WTC11 (cell line): Measurements from ENCODE around the gene TOMM6. TPM values are rescaled to one million over a fixed set of nuclear protein-coding genes. Genes with fewer than 3 reads are reported as not detected.
A peak's percentile ranks its signal among the peaks of the same experiment; 100 is the strongest.

Experiments used
- ATAC-seq: fragments of 200-7000 bp; cut with Tn5 transposase; 2 replicates; pipeline ENCODE4 v1.10.0; 2021; ENCODE audit warnings: mild to moderate bottlenecking, moderate library complexity
- CTCF ChIA-PET: fragments of 300-600 bp; sonication (Branson Sonifier 250); formaldehyde crosslinking; loops from one replicate; lab custom pipeline; 2021; ENCODE audit warnings: antibody characterized with exemption; lab: Charles Lee
- POLR2A ChIA-PET: fragments of 350-600 bp; sonication (Branson Sonifier 250); formaldehyde crosslinking; loops from one replicate; lab custom pipeline; 2021; ENCODE audit warnings: antibody characterized with exemption; lab: Charles Lee
- DNase-seq: peaks from one replicate; pipeline ENCODE4 v3.0.0; 2021; ENCODE audit warnings: low spot score
- H3K27ac Mint-ChIP-seq: 2 replicates; pipeline ENCODE4 v1.8.0; 2021; ENCODE audit warnings: mixed read lengths
- H3K27me3 Mint-ChIP-seq: 2 replicates; pipeline ENCODE4 v1.8.0; 2021; ENCODE audit warnings: low read depth, mild to moderate bottlenecking, moderate library complexity, mixed read lengths
- H3K36me3 Mint-ChIP-seq: 2 replicates; pipeline ENCODE4 v1.8.0; 2021; ENCODE audit warnings: mixed read lengths
- H3K4me1 Mint-ChIP-seq: 2 replicates; pipeline ENCODE4 v1.8.0; 2022; ENCODE audit warnings: mixed read lengths
- H3K4me3 Mint-ChIP-seq: 2 replicates; pipeline ENCODE4 v1.8.0; 2021; ENCODE audit warnings: mild to moderate bottlenecking, moderate library complexity, mixed read lengths
- H3K9me3 Mint-ChIP-seq: 2 replicates; pipeline ENCODE4 v1.8.0; 2021; ENCODE audit warnings: mixed read lengths
- ATF1 ChIP-seq: sonication (generic); formaldehyde crosslinking; IDR thresholded peaks from 2 replicates; pipeline ENCODE4 v1.8.1; 2023; ENCODE audit warnings: mild to moderate bottlenecking, moderate library complexity, missing genetic modification reagents
- CBFB ChIP-seq: sonication (generic); formaldehyde crosslinking; IDR thresholded peaks from 2 replicates; pipeline ENCODE4 v1.8.1; 2022; ENCODE audit warnings: mild to moderate bottlenecking, low read depth, missing genetic modification reagents
- CREM ChIP-seq: sonication (generic); formaldehyde crosslinking; IDR thresholded peaks from 2 replicates; pipeline ENCODE4 v1.8.1; 2022; ENCODE audit warnings: mild to moderate bottlenecking, missing genetic modification reagents, moderate library complexity
- EMX1 ChIP-seq: fragments of 250-450 bp; sonication (Bioruptor Pico); IDR thresholded peaks from 2 replicates; pipeline ENCODE4 v1.8.0; 2021; ENCODE audit warnings: mild to moderate bottlenecking
- ETV6 ChIP-seq: sonication (generic); formaldehyde crosslinking; IDR thresholded peaks from 2 replicates; pipeline ENCODE4 v1.8.1; 2022; ENCODE audit warnings: mild to moderate bottlenecking, missing genetic modification reagents
- FOXJ3 ChIP-seq: sonication (generic); formaldehyde crosslinking; IDR thresholded peaks from 2 replicates; pipeline ENCODE4 v1.9.0; 2021; ENCODE audit warnings: missing genetic modification reagents, mild to moderate bottlenecking, borderline replicate concordance
- FOXK1 ChIP-seq: sonication (generic); formaldehyde crosslinking; IDR thresholded peaks from 2 replicates; pipeline ENCODE4 v1.8.0; 2022; ENCODE audit warnings: mild to moderate bottlenecking, moderate library complexity, missing genetic modification reagents
- FOXP1 ChIP-seq: sonication (generic); formaldehyde crosslinking; IDR thresholded peaks from 2 replicates; pipeline ENCODE4 v1.8.0; 2022; ENCODE audit warnings: missing genetic modification reagents, mild to moderate bottlenecking, moderate library complexity, borderline replicate concordance
- GABPB1 ChIP-seq: sonication (generic); formaldehyde crosslinking; IDR thresholded peaks from 2 replicates; pipeline ENCODE4 v1.8.1; 2023; ENCODE audit warnings: mild to moderate bottlenecking, missing genetic modification reagents
- HMGA2 ChIP-seq: fragments of 250-450 bp; sonication (Bioruptor Pico); IDR thresholded peaks from 2 replicates; pipeline ENCODE4 v1.4.0; 2021; ENCODE audit warnings: mild to moderate bottlenecking, moderate library complexity
- MXD4 ChIP-seq: fragments of 250-450 bp; sonication (Bioruptor Pico); IDR thresholded peaks from 2 replicates; pipeline ENCODE4 v1.8.0; 2021; ENCODE audit warnings: mild to moderate bottlenecking, moderate library complexity, borderline replicate concordance
- NR2C2 ChIP-seq: sonication (generic); formaldehyde crosslinking; IDR thresholded peaks from 2 replicates; pipeline ENCODE4 v1.8.0; 2022; ENCODE audit warnings: mild to moderate bottlenecking, missing genetic modification reagents
- SP1 ChIP-seq: sonication (generic); formaldehyde crosslinking; conservative IDR thresholded peaks from 2 replicates; pipeline ENCODE4 v1.8.1; 2022; ENCODE audit warnings: missing genetic modification reagents
- ZNF671 ChIP-seq: fragments of 250-450 bp; sonication (Bioruptor Pico); IDR thresholded peaks from 2 replicates; pipeline ENCODE4 v1.8.0; 2021; ENCODE audit warnings: mild to moderate bottlenecking
- total RNA-seq: library from RNA; stranded (reverse); gene quantifications from 3 replicates; pipeline ENCODE4 v1.2.3, GENCODE V29; 2021
- TF ChIP-seq, protein P1 (sequence below): sonication (generic); formaldehyde crosslinking; IDR thresholded peaks from 2 replicates; pipeline ENCODE4 v1.8.0; 2022; ENCODE audit warnings: mild to moderate bottlenecking, missing genetic modification reagents
- TF ChIP-seq, protein P2 (sequence below): sonication (generic); formaldehyde crosslinking; IDR thresholded peaks from 2 replicates; pipeline ENCODE4 v1.8.1; 2023; ENCODE audit warnings: mild to moderate bottlenecking, moderate library complexity, missing genetic modification reagents
- TF ChIP-seq, protein P3 (sequence below): sonication (generic); formaldehyde crosslinking; IDR thresholded peaks from 2 replicates; pipeline ENCODE4 v1.8.0; 2023; ENCODE audit warnings: mild to moderate bottlenecking, missing genetic modification reagents
- TF ChIP-seq, protein P4 (sequence below): sonication (generic); formaldehyde crosslinking; IDR thresholded peaks from 2 replicates; pipeline ENCODE4 v1.8.1; 2023; ENCODE audit warnings: mild to moderate bottlenecking, missing genetic modification reagents, moderate library complexity
- TF ChIP-seq, protein P5 (sequence below): sonication (generic); formaldehyde crosslinking; IDR thresholded peaks from 2 replicates; pipeline ENCODE4 v1.8.0; 2023; ENCODE audit warnings: missing genetic modification reagents, mild to moderate bottlenecking, borderline replicate concordance
- TF ChIP-seq, protein P6 (sequence below): sonication (generic); formaldehyde crosslinking; IDR thresholded peaks from 2 replicates; pipeline ENCODE4 v1.8.1; 2022; ENCODE audit warnings: mild to moderate bottlenecking, moderate library complexity, missing genetic modification reagents
- TF ChIP-seq, protein P7 (sequence below): fragments of 200-600 bp; IDR thresholded peaks from 2 replicates; pipeline ENCODE4 v1.8.0; 2022; ENCODE audit warnings: antibody characterized with exemption

Gene TOMM6
- total RNA-seq, 1 experiment from 2014 or later: 233 TPM

DNA sequence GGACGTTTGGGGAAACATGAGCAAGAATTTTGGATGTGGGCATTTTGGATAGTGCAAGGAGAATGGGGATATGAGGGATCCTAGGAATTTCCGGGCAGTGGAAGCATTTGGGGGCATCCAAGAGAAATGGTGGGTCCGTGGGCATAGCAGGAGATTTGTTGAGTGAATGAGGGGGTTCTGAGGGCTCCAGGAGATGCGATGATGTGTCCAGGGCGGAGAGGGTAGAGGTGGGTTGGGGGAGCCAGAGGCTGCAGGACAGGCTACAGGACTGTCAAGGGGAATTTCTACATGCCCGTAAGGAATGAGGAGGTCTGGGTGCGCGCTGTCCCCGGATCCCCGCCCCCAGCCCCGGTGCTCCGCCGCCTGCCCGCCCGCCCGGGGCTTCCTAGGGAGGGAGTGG is 8.2 kb upstream of the TOMM6 start (continued):
- TF ChIP-seq, protein P1, sequence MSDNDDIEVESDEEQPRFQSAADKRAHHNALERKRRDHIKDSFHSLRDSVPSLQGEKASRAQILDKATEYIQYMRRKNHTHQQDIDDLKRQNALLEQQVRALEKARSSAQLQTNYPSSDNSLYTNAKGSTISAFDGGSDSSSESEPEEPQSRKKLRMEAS (CRISPR knock-in tag): no peak
- no peak for TF ChIP-seq ATF1 (CRISPR knock-in tag)
- TF ChIP-seq MXD4 (CRISPR knock-in tag): no peak
- no peak for TF ChIP-seq ZNF671 (CRISPR knock-in tag)

DNA sequence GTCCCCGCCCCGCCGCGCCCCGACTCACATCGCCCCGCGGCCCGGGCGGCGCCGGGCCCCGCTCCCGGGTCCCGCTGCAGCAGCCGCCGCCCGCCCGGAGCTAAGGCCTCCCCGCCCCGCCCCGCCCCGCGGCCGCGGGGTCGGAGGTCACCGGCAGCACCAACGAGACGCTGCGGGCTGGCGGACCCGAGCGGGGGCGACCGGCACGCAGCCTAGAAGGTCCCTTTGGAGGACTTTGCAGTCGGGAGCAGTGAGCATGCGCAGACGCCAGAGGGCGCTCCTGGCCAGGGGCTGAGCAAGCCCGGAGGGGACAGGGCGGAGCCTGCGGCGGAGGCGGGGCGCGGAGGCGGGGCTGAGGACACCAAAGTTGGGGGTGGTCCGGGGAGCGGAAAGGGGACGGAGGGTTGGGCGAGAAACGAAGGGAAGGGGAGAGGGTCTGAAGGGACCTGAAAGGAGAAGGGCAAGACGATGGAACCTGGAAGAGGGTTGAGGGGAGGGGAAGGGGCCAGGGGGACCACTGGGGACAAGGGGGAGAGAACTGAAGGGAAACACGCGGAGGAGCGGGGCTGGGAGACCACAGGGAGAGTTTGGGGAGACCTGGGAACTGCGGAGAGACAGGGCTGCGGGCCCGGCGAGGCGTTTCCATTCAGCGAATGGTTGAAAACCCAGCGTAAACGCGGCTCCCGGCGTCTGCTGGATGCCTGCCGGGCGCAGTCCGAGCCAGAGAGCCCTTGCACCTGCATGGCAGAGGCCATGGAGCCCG is 7.5 kb upstream of the TOMM6 start, which contains the start of gene FRS3:
Gene FRS3, minus strand, starts transcription at position 113 of the 763 bp plus-strand sequence. CDS start 2,913 bp downstream, outside the sequence.
- DNase-seq (peak; percentile 100), ATAC-seq (peak; percentile 89)
- Mint-ChIP-seq H3K27ac (peak within 1 kb of the TSS; percentile 70; the same call in 1 of the 2 replicates), H3K27me3 (peaks cover 42% of the 10 kb centered on the region), H3K36me3 (no peaks in the 10 kb centered on the region; the same call in 1 of the 2 replicates), H3K4me1 (peaks cover 25% of the 10 kb centered on the region), H3K4me3 (peak within 1 kb of the TSS; percentile 95), H3K9me3 (no peaks in the 10 kb centered on the region)
- ChIA-PET CTCF (interaction anchor here (0.6 to 1.0 kb wide), 21 partner anchors 9 to 368 kb away, joined by 3 to 9 read pairs (median 4); partner anchors contain the start of genes BYSL, MED20 and TAF8), POLR2A (no interaction called here)
- 0 out of 2 replicates have a peak, but pooled peaks have one; percentile 59 for TF ChIP-seq CREM (CRISPR knock-in tag)
- TF ChIP-seq FOXJ3 (CRISPR knock-in tag): no peak
- no peak; the same call in 1 of the 2 replicates for TF ChIP-seq FOXP1 (CRISPR knock-in tag)
- TF ChIP-seq, protein P2, sequence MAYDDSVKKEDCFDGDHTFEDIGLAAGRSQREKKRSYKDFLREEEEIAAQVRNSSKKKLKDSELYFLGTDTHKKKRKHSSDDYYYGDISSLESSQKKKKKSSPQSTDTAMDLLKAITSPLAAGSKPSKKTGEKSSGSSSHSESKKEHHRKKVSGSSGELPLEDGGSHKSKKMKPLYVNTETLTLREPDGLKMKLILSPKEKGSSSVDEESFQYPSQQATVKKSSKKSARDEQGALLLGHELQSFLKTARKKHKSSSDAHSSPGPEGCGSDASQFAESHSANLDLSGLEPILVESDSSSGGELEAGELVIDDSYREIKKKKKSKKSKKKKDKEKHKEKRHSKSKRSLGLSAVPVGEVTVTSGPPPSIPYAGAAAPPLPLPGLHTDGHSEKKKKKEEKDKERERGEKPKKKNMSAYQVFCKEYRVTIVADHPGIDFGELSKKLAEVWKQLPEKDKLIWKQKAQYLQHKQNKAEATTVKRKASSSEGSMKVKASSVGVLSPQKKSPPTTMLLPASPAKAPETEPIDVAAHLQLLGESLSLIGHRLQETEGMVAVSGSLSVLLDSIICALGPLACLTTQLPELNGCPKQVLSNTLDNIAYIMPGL (CRISPR knock-in tag): peak; percentile 95
- TF ChIP-seq EMX1 (CRISPR knock-in tag): no peak
- TF ChIP-seq FOXK1 (CRISPR knock-in tag): peak; percentile 75; the same call in 1 of the 2 replicates
- TF ChIP-seq, protein P1 (CRISPR knock-in tag): peak; percentile 68; the same call in 1 of the 2 replicates
- peak; percentile 97 for TF ChIP-seq SP1 (CRISPR knock-in tag)
- TF ChIP-seq ETV6: peak; percentile 51; the same call in 1 of the 2 replicates
- TF ChIP-seq, protein P3, sequence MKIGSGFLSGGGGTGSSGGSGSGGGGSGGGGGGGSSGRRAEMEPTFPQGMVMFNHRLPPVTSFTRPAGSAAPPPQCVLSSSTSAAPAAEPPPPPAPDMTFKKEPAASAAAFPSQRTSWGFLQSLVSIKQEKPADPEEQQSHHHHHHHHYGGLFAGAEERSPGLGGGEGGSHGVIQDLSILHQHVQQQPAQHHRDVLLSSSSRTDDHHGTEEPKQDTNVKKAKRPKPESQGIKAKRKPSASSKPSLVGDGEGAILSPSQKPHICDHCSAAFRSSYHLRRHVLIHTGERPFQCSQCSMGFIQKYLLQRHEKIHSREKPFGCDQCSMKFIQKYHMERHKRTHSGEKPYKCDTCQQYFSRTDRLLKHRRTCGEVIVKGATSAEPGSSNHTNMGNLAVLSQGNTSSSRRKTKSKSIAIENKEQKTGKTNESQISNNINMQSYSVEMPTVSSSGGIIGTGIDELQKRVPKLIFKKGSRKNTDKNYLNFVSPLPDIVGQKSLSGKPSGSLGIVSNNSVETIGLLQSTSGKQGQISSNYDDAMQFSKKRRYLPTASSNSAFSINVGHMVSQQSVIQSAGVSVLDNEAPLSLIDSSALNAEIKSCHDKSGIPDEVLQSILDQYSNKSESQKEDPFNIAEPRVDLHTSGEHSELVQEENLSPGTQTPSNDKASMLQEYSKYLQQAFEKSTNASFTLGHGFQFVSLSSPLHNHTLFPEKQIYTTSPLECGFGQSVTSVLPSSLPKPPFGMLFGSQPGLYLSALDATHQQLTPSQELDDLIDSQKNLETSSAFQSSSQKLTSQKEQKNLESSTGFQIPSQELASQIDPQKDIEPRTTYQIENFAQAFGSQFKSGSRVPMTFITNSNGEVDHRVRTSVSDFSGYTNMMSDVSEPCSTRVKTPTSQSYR (CRISPR knock-in tag): 0 out of 2 replicates have a peak, but pooled peaks have one; percentile 54
- TF ChIP-seq CBFB (CRISPR knock-in tag): peak; percentile 74; the same call in 1 of the 2 replicates
- peak; percentile 94 for TF ChIP-seq NR2C2
- no peak for TF ChIP-seq HMGA2 (CRISPR knock-in tag)
- TF ChIP-seq, protein P4, sequence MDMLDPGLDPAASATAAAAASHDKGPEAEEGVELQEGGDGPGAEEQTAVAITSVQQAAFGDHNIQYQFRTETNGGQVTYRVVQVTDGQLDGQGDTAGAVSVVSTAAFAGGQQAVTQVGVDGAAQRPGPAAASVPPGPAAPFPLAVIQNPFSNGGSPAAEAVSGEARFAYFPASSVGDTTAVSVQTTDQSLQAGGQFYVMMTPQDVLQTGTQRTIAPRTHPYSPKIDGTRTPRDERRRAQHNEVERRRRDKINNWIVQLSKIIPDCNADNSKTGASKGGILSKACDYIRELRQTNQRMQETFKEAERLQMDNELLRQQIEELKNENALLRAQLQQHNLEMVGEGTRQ (CRISPR knock-in tag): peak; percentile 42
- TF ChIP-seq, protein P5, sequence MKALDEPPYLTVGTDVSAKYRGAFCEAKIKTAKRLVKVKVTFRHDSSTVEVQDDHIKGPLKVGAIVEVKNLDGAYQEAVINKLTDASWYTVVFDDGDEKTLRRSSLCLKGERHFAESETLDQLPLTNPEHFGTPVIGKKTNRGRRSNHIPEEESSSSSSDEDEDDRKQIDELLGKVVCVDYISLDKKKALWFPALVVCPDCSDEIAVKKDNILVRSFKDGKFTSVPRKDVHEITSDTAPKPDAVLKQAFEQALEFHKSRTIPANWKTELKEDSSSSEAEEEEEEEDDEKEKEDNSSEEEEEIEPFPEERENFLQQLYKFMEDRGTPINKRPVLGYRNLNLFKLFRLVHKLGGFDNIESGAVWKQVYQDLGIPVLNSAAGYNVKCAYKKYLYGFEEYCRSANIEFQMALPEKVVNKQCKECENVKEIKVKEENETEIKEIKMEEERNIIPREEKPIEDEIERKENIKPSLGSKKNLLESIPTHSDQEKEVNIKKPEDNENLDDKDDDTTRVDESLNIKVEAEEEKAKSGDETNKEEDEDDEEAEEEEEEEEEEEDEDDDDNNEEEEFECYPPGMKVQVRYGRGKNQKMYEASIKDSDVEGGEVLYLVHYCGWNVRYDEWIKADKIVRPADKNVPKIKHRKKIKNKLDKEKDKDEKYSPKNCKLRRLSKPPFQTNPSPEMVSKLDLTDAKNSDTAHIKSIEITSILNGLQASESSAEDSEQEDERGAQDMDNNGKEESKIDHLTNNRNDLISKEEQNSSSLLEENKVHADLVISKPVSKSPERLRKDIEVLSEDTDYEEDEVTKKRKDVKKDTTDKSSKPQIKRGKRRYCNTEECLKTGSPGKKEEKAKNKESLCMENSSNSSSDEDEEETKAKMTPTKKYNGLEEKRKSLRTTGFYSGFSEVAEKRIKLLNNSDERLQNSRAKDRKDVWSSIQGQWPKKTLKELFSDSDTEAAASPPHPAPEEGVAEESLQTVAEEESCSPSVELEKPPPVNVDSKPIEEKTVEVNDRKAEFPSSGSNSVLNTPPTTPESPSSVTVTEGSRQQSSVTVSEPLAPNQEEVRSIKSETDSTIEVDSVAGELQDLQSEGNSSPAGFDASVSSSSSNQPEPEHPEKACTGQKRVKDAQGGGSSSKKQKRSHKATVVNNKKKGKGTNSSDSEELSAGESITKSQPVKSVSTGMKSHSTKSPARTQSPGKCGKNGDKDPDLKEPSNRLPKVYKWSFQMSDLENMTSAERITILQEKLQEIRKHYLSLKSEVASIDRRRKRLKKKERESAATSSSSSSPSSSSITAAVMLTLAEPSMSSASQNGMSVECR (CRISPR knock-in tag): peak; percentile 50; the same call in 1 of the 2 replicates
- TF ChIP-seq, protein P6, sequence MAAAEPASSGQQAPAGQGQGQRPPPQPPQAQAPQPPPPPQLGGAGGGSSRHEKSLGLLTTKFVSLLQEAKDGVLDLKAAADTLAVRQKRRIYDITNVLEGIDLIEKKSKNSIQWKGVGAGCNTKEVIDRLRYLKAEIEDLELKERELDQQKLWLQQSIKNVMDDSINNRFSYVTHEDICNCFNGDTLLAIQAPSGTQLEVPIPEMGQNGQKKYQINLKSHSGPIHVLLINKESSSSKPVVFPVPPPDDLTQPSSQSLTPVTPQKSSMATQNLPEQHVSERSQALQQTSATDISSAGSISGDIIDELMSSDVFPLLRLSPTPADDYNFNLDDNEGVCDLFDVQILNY (CRISPR knock-in tag): peak; percentile 58; the same call in 1 of the 2 replicates
- TF ChIP-seq GABPB1 (CRISPR knock-in tag): peak; percentile 63; the same call in 1 of the 2 replicates
- TF ChIP-seq, protein P7, sequence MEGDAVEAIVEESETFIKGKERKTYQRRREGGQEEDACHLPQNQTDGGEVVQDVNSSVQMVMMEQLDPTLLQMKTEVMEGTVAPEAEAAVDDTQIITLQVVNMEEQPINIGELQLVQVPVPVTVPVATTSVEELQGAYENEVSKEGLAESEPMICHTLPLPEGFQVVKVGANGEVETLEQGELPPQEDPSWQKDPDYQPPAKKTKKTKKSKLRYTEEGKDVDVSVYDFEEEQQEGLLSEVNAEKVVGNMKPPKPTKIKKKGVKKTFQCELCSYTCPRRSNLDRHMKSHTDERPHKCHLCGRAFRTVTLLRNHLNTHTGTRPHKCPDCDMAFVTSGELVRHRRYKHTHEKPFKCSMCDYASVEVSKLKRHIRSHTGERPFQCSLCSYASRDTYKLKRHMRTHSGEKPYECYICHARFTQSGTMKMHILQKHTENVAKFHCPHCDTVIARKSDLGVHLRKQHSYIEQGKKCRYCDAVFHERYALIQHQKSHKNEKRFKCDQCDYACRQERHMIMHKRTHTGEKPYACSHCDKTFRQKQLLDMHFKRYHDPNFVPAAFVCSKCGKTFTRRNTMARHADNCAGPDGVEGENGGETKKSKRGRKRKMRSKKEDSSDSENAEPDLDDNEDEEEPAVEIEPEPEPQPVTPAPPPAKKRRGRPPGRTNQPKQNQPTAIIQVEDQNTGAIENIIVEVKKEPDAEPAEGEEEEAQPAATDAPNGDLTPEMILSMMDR: peak; percentile 92
